Subcutaneous adipose tissue (tissue), 4 donors: Measurements from ENCODE around the gene PROSER3. TPM values are rescaled to one million over a fixed set of nuclear protein-coding genes. Genes with fewer than 3 reads are reported as not detected.

Experiments used
- total RNA-seq, 4 donors: library from RNA; depleted of rRNA; stranded (reverse); fragments of >200 nt; gene quantifications; one replicate each; pipeline ENCODE4 v1.1.0, GENCODE V29; 2016
- TF ChIP-seq, protein P1 (sequence below): fragments of 450-650 bp; IDR thresholded peaks from one replicate; pipeline ENCODE4 v1.5.1; 2016; ENCODE audit warnings: low read depth, mild to moderate bottlenecking, control low read depth, antibody characterized with exemption, moderate library complexity

The PROSER3 gene
- total RNA-seq, result 1 to 10 TPM; 2.8 to 5.7 (median 3.5) TPM

DNA sequence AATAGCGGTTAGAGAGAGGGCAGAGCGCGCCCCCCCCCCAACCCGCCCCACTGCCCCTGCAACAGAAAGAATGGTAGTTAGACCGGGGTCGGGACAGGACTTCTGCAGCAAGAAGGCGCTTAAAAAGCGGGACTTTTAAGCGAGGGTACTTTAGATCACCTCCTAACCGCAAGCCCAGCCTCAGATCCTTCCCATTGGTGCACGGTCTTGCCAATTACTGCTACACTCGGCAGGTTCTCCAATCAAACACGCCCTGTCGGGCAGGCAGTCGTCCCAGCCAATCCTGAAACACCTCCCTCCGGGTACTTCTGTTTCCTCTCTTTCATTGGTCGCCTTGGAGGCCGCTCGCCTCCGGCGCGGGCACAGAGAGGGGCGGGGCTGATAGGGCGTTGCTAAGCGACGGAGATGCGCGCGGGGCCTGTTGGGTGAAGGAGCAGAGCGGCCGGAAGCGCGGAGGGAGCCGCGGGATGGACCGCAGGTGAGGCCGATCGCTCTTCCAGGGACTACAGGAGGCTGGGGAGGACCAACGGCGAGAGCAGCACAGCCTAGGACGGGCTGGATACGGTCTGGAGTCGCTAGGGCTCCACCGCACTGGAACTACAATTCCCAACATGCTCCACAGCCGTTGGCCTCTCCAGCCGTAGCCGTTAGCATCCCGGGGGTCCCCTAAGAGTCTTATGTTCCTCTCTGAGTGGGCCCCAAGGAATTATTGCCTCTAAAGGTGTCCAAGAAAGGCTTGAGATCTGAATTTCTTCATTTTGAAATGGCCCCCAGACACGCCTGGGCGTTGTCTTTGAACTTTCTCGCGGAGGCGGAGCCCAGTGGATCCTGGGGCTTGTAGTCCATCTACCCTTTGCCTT, at the start of gene PROSER3:
PROSER3 (plus strand) TSS at position 428 of the 860 bp plus-strand sequence; CDS start at position 468, 40 bp downstream.
- TF ChIP-seq, protein P1, sequence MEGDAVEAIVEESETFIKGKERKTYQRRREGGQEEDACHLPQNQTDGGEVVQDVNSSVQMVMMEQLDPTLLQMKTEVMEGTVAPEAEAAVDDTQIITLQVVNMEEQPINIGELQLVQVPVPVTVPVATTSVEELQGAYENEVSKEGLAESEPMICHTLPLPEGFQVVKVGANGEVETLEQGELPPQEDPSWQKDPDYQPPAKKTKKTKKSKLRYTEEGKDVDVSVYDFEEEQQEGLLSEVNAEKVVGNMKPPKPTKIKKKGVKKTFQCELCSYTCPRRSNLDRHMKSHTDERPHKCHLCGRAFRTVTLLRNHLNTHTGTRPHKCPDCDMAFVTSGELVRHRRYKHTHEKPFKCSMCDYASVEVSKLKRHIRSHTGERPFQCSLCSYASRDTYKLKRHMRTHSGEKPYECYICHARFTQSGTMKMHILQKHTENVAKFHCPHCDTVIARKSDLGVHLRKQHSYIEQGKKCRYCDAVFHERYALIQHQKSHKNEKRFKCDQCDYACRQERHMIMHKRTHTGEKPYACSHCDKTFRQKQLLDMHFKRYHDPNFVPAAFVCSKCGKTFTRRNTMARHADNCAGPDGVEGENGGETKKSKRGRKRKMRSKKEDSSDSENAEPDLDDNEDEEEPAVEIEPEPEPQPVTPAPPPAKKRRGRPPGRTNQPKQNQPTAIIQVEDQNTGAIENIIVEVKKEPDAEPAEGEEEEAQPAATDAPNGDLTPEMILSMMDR, result no peak

DNA sequence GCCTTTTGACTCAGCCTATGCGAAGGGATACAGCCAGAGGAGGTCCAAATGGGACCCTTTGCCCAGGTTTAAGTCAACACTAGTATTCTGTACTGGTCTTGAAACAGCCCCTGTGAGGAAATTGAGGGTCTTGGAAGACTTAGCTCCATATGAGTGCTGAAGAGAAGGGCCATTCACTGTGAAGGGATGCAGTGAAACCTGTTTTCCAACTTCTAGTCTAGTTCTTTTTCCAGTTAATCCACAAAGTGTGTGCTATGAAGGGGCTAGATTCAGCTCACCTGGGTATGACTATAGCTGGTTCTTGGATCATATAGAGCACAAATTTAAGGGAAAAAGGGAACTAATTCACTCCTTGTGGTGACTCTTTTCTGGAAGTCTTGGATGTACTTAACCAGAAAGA, 49.6 kb upstream of the PROSER3 start:
- TF ChIP-seq, protein P1, result no peak

DNA sequence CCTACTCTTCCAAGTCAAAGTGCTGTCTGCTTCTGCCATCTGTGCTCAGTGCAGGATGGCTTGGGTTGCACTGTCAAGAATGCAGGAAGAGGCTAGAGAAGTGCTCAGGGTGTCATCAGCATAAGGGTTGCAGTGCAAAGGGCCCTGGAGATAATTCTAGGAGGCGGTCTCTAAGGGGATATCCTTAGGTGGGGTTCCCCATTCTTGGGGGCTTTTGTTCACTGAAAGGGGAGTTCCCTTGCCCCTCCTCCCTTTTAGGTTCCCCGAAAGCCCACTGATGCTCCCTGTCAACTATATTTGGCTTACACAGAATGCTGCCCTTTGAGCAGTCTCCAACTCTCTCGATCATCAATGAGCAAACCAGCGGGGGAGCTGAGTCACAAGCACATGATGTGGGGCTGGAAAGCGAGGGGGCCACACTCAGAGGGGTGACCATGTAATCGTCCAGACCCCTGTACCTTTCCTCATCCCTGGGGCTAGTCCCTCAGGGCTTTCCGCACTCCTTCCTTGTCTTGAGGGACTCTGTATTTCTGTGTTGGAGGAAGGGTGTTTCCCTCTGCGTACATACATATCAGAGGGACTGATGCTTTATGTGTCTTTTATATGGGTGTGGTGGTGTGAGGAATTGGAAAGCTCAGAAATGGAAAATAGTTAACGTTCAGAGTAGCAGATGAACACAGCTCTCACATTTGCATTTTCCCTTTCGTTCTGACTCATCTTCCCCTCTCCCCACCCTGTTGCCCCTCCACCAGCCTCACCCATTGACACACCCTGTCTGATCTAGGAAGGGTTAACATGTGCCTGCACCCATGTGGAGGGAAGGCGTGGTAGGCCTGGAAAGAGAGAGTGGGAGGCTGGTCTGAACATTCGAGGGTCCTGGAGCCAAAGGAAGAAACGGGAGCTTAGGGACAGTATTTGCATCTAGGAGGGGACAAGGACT, 46.9 kb upstream of the PROSER3 start:
- TF ChIP-seq, protein P1, result no peak

DNA sequence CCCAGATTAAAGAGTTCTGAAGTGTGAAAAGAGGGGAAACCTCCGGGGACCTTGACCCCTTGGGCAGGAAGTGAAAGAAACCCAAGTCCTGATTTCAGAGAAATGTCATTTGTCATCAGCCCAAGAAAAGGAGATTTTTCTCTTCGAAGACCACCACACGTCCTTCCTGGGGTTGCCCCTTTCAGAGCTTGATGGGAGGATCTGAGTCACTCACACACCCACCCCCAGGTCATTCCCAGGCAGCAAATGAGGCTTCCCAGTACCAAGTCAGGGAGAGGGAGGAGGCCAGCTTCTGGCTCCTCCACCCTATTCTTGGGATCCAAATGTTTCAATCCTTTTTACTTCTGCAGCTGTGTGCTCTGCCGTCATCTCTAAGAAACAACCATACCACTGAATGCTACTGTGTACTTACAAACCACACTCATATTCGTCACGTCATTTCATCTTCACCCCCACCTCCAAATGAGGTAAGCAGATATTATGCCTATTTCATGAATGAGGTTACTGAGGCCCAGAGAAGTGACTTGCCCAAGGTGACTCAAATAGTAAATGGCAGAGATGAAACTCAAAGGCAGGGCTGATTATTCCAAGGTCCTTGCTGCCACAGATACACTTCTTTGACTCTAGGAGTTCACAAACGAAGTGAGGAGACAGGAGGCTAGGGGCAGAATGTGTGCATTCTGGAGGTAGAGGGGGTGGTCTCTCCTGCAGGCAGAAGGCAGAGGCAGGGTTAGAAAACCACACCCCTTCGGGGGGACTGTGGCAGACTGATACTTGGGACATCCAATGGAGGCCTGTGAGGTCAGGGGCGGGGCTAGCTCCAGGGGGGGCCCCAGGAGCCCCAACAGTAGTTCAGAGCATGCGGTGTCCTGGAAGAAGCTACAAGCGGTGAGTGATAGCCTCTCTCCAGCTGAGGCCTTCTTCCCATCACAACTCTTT, 45.1 kb upstream of the PROSER3 start:
- TF ChIP-seq, protein P1, result no peak

DNA sequence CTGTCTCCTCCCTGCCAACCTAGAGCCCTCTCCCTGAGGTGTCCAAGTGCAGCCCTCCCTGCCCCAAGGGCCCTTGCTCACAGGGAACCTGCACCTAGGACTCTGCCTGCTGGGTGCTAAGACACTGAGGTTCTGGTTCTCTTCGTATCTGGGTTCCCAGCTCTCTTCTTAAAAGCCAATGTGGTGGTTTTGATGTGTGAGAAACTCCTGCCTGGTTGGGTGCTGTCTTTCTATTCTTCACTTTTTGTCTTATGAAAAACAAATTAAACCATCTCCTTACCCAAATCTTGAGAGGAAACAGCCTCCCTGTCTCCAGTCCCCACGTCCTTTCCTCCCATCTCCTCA, 44.5 kb upstream of the PROSER3 start:
- TF ChIP-seq, protein P1, result no peak

DNA sequence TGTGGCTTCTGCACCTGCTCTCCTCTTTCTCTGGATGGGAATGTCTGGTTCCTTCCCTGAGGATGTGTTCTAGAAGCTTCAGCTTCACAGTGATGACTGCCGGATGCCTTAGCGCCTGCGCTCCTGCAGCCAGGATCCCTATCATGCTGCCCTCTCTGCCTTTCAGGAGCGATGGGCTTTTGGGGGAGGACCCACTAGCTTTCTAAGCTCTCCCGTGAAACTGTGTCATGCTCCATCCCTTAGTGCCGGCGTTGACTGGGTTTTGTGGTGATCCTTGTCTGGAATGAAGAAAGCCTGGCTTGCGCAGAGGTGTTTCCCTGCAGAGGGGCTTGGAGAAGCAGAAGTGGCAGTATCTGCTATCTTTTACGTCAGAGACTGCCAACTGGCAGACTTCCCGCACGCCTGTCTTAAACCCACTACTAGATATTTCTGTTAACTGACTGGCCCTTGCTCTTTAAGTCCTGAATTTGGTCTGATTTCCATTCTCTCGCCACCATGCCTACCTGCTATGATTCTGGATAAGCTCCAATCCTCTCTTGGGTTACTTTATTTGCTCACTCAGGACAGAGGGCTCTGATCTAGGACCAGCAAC, 44.0 kb upstream of the PROSER3 start:
- TF ChIP-seq, protein P1, result no peak
